Activated CD4-positive, CD25-positive, alpha-beta regulatory T cell treated with anti-CD3 and anti-CD28 coated beads, Interleukin-2, amount 50 U/mL, for 72 hours (primary cell): Measurements from ENCODE around the gene CHAC2.
"Not testable (repeated sequence)": the region's sequence is repeated elsewhere in the genome, so short reads cannot be mapped to it uniquely, and the experiment has no call there.

ENCODE experiments used
- DNase-seq: peaks from one replicate; pipeline ENCODE4 v3.0.0; 2021

CHAC2 gene

GRCh38 chr2:53778536-53779162 is 11.0 kb downstream of the CHAC2 start:
- DNase-seq = no peak

- DNase-seq = no peak
These were observed 12.5 kb downstream of the CHAC2 start for GRCh38 chr2:53780056-53780455.

- no peak for DNase-seq
These were observed 15.1 kb downstream of the CHAC2 start for GRCh38 chr2:53782676-53783075.

GRCh38 chr2:53784436-53784835 is 16.8 kb downstream of the CHAC2 start:
- DNase-seq = no peak

GRCh38 chr2:53785366-53785765 is 17.8 kb downstream of the CHAC2 start:
- no peak for DNase-seq

- DNase-seq = peak; percentile 44
These were observed 18.7 kb downstream of the CHAC2 start for GRCh38 chr2:53786352-53786704.

GRCh38 chr2:53786705-53787613 is 19.4 kb downstream of the CHAC2 start, which contains the start of the genes ASB3 and ERLEC1:
TSS of gene ASB3 (minus strand) at chr2:53786953. CDS start at chr2:53765572, 21,381 bp downstream.
TSS of gene ERLEC1 (plus strand) at chr2:53787044. CDS start at chr2:53787211, 167 bp downstream.
- peak; percentile 87 for DNase-seq

GRCh38 chr2:53787614-53788289 is 20.1 kb downstream of the CHAC2 start:
- DNase-seq = no peak

- DNase-seq = no peak
These were observed 25.7 kb downstream of the CHAC2 start for GRCh38 chr2:53793261-53793660.

GRCh38 chr2:53793821-53794220 is 26.2 kb downstream of the CHAC2 start:
- DNase-seq = no peak

- no peak for DNase-seq
These were observed 33.9 kb downstream of the CHAC2 start for GRCh38 chr2:53801547-53801946.

GRCh38 chr2:53802617-53803151 is 35.1 kb downstream of the CHAC2 start:
- DNase-seq = no peak

- no peak for DNase-seq
These were observed 44.0 kb downstream of the CHAC2 start for GRCh38 chr2:53811601-53812000.

GRCh38 chr2:53813151-53813550 is 45.5 kb downstream of the CHAC2 start:
- no peak for DNase-seq

- no peak for DNase-seq
These were observed 51.3 kb downstream of the CHAC2 start for GRCh38 chr2:53818854-53819435.

- no peak for DNase-seq
These were observed 52.0 kb downstream of the CHAC2 start for GRCh38 chr2:53819634-53820033.

- no peak for DNase-seq
These were observed 52.4 kb downstream of the CHAC2 start for GRCh38 chr2:53820048-53820447.

- DNase-seq = no peak
These were observed 53.1 kb downstream of the CHAC2 start for GRCh38 chr2:53820711-53821110.

- DNase-seq = no peak
These were observed 54.2 kb downstream of the CHAC2 start for GRCh38 chr2:53821810-53822209.

GRCh38 chr2:53823639-53824038 is 56.0 kb downstream of the CHAC2 start:
- DNase-seq = not testable (repeated sequence)
